Cardiac muscle cell (in vitro differentiated cells and primary cell): Measurements from ENCODE around the gene C19orf25. TPM values are rescaled to one million over a fixed set of nuclear protein-coding genes. Genes with fewer than 3 reads are reported as not detected.
A peak's percentile ranks its signal among the peaks of the same experiment; 100 is the strongest.

Experiments used
- DNase-seq, 2 donors: peaks; one replicate each; pipeline versions ENCODE4 v3.0.0 to v3.0.0-alpha.2; 2010 to 2017; ENCODE audit warnings: low read depth in 1 of 2, low spot score in 1 of 2
- H3K27ac ChIP-seq: fragments of 200-600 bp; sonication (generic); 2 replicates; pipeline ENCODE4 v1.5.1; 2016
- H3K27me3 ChIP-seq: fragments of 200-600 bp; sonication (generic); 2 replicates; pipeline ENCODE4 v1.6.0; 2016; ENCODE audit warnings: control low read depth
- H3K36me3 ChIP-seq: fragments of 200-600 bp; sonication (generic); 2 replicates; pipeline ENCODE4 v1.5.1; 2016; ENCODE audit warnings: control low read depth
- H3K4me1 ChIP-seq: fragments of 200-600 bp; sonication (generic); 2 replicates; pipeline ENCODE4 v1.8.1; 2017; ENCODE audit warnings: low read depth, mild to moderate bottlenecking, mixed run types
- H3K4me3 ChIP-seq: fragments of 200-600 bp; sonication (generic); 2 replicates; pipeline ENCODE4 v1.5.1; 2016; ENCODE audit warnings: mild to moderate bottlenecking
- H3K9me3 ChIP-seq: fragments of 200-600 bp; sonication (generic); 2 replicates; pipeline ENCODE4 v1.5.1; 2017; ENCODE audit warnings: low read depth, mild to moderate bottlenecking, control low read depth
- CTCF ChIP-seq: IDR thresholded peaks from 2 replicates; pipeline ENCODE4 v1.5.1; 2012; ENCODE audit warnings: low read depth, mild to moderate bottlenecking, low read length
- polyA plus RNA-seq: library from polyadenylated mRNA; unstranded; fragments of >200 nt; fragmentation: Nextera tagmentation; extraction: Ambion mirVana; gene quantifications from 2 replicates; pipeline ENCODE4 v1.2.1, GENCODE V29; 2016
- total RNA-seq: library from RNA; depleted of rRNA; stranded (reverse); fragments of >200 nt; gene quantifications from 2 replicates; pipeline ENCODE4 v1.2.3, GENCODE V29; 2016

The C19orf25 gene
- total and polyA plus RNA-seq, 2 experiments from 2014 or later = 52.4 to 84.9 TPM

GRCh38 chr19:1429750-1430149 lies 49.3 kb downstream of the C19orf25 start:
- peak in 1 of 2 donors; percentile 45 for DNase-seq
- peaks cover 24% of the 10 kb centered on the region for H3K36me3 ChIP-seq

GRCh38 chr19:1428738-1429391 lies 50.1 kb downstream of the C19orf25 start:
- Histone ChIP-seq H3K36me3 (peaks cover 26% of the 10 kb centered on the region), H3K9me3 (no peaks in the 10 kb centered on the region), H3K4me1 (no peaks in the 10 kb centered on the region), H3K27me3 (no peaks in the 10 kb centered on the region), H3K27ac (no peak overlapping the region), H3K4me3 (no peak overlapping the region)
- TF ChIP-seq CTCF = no peak
- DNase-seq = no peak

More at GRCh38 chr19:1429750-1430149, 49.3 kb downstream of the C19orf25 start:
- no peaks in the 10 kb centered on the region for H3K4me1 ChIP-seq
- H3K27ac ChIP-seq = peak overlapping the region; percentile 13
- H3K4me3 ChIP-seq = no peak overlapping the region
- no peaks in the 10 kb centered on the region for H3K9me3 ChIP-seq
- H3K27me3 ChIP-seq = no peaks in the 10 kb centered on the region
- TF ChIP-seq CTCF = no peak

- no peak overlapping the region for H3K27ac ChIP-seq
- no peak overlapping the region for H3K4me3 ChIP-seq
- H3K36me3 ChIP-seq = peaks cover 27% of the 10 kb centered on the region
These were observed 51.6 kb downstream of the C19orf25 start for GRCh38 chr19:1427221-1427920.

GRCh38 chr19:1426736-1427135 lies 52.3 kb downstream of the C19orf25 start:
- Histone ChIP-seq H3K36me3 (peaks cover 31% of the 10 kb centered on the region), H3K27ac (no peak overlapping the region), H3K27me3 (no peaks in the 10 kb centered on the region), H3K4me3 (no peak overlapping the region), H3K4me1 (no peaks in the 10 kb centered on the region), H3K9me3 (no peaks in the 10 kb centered on the region)
- DNase-seq = no peak
- TF ChIP-seq CTCF = no peak

More at GRCh38 chr19:1427221-1427920, 51.6 kb downstream of the C19orf25 start:
- Histone ChIP-seq H3K9me3 (no peaks in the 10 kb centered on the region), H3K27me3 (no peaks in the 10 kb centered on the region), H3K4me1 (no peaks in the 10 kb centered on the region)
- no peak for DNase-seq
- no peak for TF ChIP-seq CTCF

- Histone ChIP-seq H3K4me3 (no peak overlapping the region), H3K27ac (no peak overlapping the region), H3K36me3 (peaks cover 38% of the 10 kb centered on the region), H3K9me3 (no peaks in the 10 kb centered on the region), H3K27me3 (no peaks in the 10 kb centered on the region), H3K4me1 (no peaks in the 10 kb centered on the region)
- DNase-seq = no peak
- TF ChIP-seq CTCF = no peak
These were observed 53.1 kb downstream of the C19orf25 start for GRCh38 chr19:1425902-1426301.
